Brain microvascular endothelial cell (primary cell): ENCODE measurements around the gene AFF3.
"Not testable (repeated sequence)": the region's sequence is repeated elsewhere in the genome, so short reads cannot be mapped to it uniquely, and the experiment has no call there.

Source experiments
- DNase-seq: peaks from one replicate; pipeline ENCODE4 v3.0.0-alpha.2; 2020
- H3K27ac ChIP-seq: fragments of 250-450 bp; sonication (Bioruptor Pico); 2 replicates; pipeline ENCODE4 v1.5.1; 2020; ENCODE audit warnings: mild to moderate bottlenecking, moderate library complexity
- H3K27me3 ChIP-seq: fragments of 250-450 bp; sonication (Bioruptor Pico); replicated peaks from 2 replicates; pipeline ENCODE4 v1.5.1; 2020; ENCODE audit warnings: mild to moderate bottlenecking
- H3K36me3 ChIP-seq: fragments of 250-450 bp; sonication (Bioruptor Pico); replicated peaks from 2 replicates; pipeline ENCODE4 v1.5.1; 2020; ENCODE audit warnings: mild to moderate bottlenecking
- H3K4me3 ChIP-seq: 2 replicates; pipeline ENCODE4 v1.5.1; 2011; ENCODE audit warnings: low read depth, mild to moderate bottlenecking, control low read depth, low read length, moderate library complexity
- in situ Hi-C: cut with HindIII; loops from 2 replicates; pipeline ENCODE4 v1.10.0; 2017; ENCODE audit warnings: low sequenced_read_pairs, low pct_ligation_motif_present
- TF ChIP-seq, protein P1 (sequence below): IDR thresholded peaks from 2 replicates; pipeline ENCODE4 v1.5.1; 2011; ENCODE audit warnings: low read depth, mild to moderate bottlenecking, moderate library complexity, low read length, control low read depth, inconsistent platforms; ENCODE audit errors: missing control alignments

Gene AFF3

DNA sequence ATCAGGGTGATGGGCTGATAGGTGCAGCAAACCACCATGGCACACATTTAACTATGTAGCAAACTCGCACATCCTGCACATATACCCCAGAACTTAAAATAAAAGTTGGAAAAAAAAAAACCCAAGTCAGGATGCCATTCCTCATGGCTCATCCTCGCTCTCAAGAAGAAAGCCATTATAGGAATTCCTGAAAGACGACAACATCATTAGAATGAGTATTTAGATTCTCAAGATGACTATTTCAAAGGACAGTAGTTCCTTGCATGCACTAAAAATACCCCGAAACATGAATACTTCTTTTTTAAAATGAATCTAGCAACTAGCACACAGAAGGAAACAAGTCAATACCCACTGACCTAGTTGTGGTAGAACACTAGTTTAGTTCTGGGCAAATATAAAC, 366.8 kb downstream of the AFF3 start:
- H3K27ac ChIP-seq, result no peak overlapping the region
- in situ Hi-C loops, result no loop called here

DNA sequence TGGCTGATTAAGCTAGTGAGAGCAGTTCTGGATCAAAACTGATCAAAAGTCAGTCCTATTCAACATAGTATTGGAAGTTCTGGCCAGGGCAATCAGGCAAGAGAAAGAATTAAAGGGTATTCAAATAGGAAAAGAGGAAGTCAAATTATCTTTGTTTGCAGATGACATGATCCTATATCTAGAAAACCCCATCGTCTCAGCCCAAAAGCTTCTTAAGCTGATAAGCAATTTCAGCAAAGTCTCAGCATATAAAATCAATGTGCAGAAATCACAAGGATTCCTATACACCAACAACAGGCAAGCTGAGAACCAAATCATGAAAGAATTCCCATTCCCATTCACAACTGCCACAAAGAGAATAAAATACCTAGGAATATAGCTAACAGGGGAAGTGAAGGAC, 368.7 kb downstream of the AFF3 start:
- H3K36me3 ChIP-seq, DNase-seq, H3K27me3 ChIP-seq, in situ Hi-C loops, H3K4me3 ChIP-seq, H3K27ac ChIP-seq: not testable (repeated sequence)

More for the DNA sequence above, 366.8 kb downstream of the AFF3 start:
- Histone ChIP-seq H3K27me3 (no peaks in the 10 kb centered on the region), H3K4me3 (no peak overlapping the region), H3K36me3 (no peaks in the 10 kb centered on the region)
- TF ChIP-seq, protein P1, sequence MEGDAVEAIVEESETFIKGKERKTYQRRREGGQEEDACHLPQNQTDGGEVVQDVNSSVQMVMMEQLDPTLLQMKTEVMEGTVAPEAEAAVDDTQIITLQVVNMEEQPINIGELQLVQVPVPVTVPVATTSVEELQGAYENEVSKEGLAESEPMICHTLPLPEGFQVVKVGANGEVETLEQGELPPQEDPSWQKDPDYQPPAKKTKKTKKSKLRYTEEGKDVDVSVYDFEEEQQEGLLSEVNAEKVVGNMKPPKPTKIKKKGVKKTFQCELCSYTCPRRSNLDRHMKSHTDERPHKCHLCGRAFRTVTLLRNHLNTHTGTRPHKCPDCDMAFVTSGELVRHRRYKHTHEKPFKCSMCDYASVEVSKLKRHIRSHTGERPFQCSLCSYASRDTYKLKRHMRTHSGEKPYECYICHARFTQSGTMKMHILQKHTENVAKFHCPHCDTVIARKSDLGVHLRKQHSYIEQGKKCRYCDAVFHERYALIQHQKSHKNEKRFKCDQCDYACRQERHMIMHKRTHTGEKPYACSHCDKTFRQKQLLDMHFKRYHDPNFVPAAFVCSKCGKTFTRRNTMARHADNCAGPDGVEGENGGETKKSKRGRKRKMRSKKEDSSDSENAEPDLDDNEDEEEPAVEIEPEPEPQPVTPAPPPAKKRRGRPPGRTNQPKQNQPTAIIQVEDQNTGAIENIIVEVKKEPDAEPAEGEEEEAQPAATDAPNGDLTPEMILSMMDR, result no peak
- DNase-seq, result no peak

DNA sequence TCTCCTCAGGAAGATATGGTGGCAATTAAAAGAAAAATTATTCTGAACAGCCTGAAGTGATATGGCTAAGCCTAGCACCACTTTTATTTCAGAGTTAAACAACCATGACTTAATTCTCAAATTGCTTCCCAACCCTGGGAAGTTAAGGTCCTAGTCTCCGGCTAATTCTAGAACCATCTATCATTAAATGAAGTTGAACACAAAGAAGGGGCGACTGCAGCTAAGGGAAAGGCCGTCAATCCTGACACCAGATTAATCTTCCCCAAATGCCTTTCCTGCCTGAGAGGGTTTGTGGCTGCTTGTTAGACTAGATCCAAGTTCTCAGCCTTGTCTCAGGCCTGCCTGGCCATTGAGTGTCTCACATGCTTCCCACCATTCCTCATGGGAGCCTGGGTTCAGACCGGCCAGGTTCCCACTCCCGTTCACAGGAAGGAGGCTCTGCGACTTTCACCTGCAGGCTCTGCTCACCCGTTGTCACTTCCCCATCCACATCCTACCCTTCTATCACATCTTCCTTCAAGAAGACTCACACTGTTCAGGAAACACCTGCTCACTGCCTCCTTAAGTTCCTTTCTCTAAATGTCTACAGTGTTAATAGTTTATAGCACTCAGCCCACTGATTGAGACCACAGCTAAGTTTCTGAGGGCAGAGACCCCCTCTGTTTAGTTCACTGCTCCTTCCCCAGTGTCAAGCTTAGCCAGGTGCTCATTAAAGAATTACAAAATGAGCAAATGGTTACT, 369.6 kb downstream of the AFF3 start:
- H3K27me3 ChIP-seq, result no peaks in the 10 kb centered on the region
- no peak overlapping the region for H3K4me3 ChIP-seq
- in situ Hi-C loops, result no loop called here
- TF ChIP-seq, protein P1, result no peak
- no peaks in the 10 kb centered on the region for H3K36me3 ChIP-seq
- H3K27ac ChIP-seq, result no peak overlapping the region
- DNase-seq, result no peak

DNA sequence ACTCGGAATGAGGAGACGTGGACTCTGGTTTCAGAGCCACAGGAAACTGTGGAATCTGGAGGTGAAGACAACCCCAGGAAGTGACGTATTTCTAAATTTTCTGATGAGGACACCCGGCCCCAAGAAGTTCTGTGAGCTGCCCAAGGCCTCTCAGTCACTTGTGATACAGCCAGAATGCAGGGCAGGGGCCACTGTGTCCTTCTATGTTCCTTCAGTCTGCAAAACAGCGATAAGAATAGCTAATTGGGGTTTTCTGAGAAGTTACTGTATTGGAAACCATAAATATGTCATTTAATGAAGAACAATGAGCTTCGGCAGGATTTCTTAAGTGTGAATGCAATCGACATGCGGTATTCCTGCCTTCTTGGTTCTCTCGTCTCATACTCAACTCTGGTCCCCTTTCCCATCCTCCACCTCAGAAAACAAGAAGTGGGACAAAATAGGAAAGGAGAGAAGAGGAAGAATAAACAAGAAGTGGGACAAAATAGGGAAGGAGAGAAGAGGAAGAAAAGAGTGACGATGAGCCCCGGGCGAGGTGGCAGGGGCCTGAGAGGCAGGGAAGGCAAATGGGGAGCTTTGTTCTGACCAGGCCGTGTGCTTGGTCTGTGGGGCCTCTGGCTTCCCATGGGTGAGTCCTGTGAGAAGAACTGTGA, 370.6 kb downstream of the AFF3 start:
- in situ Hi-C loops, result no loop called here
- Histone ChIP-seq H3K4me3 (no peak overlapping the region), H3K36me3 (no peaks in the 10 kb centered on the region), H3K27ac (no peak overlapping the region), H3K27me3 (no peaks in the 10 kb centered on the region)
- TF ChIP-seq, protein P1, result no peak
- no peak for DNase-seq

DNA sequence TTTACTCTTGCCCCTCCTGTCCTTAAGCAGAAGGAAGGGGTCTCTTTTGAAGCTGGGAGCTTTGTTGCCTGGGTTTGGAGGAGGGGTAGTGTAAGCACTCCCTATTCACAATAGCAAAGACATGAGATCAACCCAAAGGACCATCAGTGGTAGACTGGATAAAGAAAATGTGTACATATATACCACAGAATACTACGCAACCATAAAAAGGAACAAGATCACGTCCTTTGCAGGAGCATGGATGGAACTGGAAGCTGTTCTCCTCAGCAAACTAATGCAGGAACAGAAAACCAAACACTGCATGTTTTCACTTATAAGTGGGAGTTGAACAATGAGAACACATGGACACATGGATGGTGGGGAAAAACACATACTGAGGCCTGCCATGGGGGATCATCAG, 371.5 kb downstream of the AFF3 start:
- TF ChIP-seq, protein P1, result no peak
- no peak overlapping the region for H3K4me3 ChIP-seq
- H3K27me3 ChIP-seq, result no peaks in the 10 kb centered on the region
- H3K27ac ChIP-seq, result no peak overlapping the region
- no peaks in the 10 kb centered on the region for H3K36me3 ChIP-seq
- in situ Hi-C loops, result no loop called here
- DNase-seq, result no peak

DNA sequence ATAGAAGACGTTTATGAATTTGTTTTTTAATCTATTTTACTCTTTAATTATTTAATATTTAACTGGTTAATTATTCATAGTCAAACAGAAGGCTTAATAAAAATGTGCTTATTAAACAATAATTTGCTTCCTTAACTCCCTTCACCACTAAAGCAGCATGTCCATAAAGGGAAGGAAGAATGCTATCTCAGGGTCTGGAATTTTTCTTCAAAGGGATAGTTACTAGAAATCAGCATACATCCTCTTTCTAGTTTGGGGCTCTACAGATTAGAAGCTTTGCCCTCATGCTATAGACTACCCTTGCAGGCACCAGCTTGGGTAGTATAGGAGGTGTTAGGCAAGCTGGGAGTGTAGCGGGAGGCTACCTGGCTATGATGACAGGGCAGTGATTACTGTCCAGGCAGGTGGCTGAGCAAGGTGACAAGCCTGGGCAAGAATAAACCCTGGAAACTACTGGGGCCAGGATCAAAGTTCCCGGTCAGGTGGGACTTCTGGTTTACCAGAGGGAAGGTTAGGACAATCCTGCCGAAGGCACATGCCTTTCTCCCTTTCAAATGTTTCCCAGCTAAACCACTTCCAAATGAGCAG, 376.6 kb downstream of the AFF3 start:
- H3K36me3 ChIP-seq, result no peaks in the 10 kb centered on the region
- H3K27ac ChIP-seq, result no peak overlapping the region
- in situ Hi-C loops, result no loop called here
- TF ChIP-seq, protein P1, result no peak
- H3K27me3 ChIP-seq, result no peaks in the 10 kb centered on the region
- DNase-seq, result no peak
- no peak overlapping the region for H3K4me3 ChIP-seq
